Smooth muscle cell (in vitro differentiated cells): Measurements from ENCODE around the gene C5orf47. TPM values are rescaled to one million over a fixed set of nuclear protein-coding genes. Genes with fewer than 3 reads are reported as not detected.

Source experiments
- DNase-seq: peaks from one replicate; lab custom pipeline; 2025; ENCODE audit not compliant: unreplicated experiment; lab: John Stamatoyannopoulos, UW
- H2AFZ ChIP-seq: fragments of 200-600 bp; sonication (generic); 2 replicates; pipeline ENCODE4 v1.6.0; 2016; ENCODE audit warnings: antibody characterized with exemption, low read depth, mild to moderate bottlenecking
- H3F3A ChIP-seq: fragments of 200-600 bp; sonication (generic); 2 replicates; pipeline ENCODE4 v1.6.0; 2017; ENCODE audit warnings: antibody characterized with exemption, low read depth
- H3K27ac ChIP-seq: fragments of 200-600 bp; sonication (generic); 2 replicates; pipeline ENCODE4 v1.5.1; 2016; ENCODE audit warnings: low read depth, mild to moderate bottlenecking
- H3K27me3 ChIP-seq: fragments of 200-600 bp; sonication (generic); 2 replicates; pipeline ENCODE4 v1.6.1; 2016; ENCODE audit warnings: low read depth, mild to moderate bottlenecking
- H3K36me3 ChIP-seq: fragments of 200-600 bp; sonication (generic); 2 replicates; pipeline ENCODE4 v1.5.1; 2016; ENCODE audit warnings: low read depth
- H3K4me1 ChIP-seq: fragments of 200-600 bp; sonication (generic); 2 replicates; pipeline ENCODE4 v1.5.1; 2016; ENCODE audit warnings: low read depth
- H3K4me2 ChIP-seq: fragments of 200-600 bp; sonication (generic); 2 replicates; pipeline ENCODE4 v1.6.0; 2016; ENCODE audit warnings: mild to moderate bottlenecking
- H3K4me3 ChIP-seq: fragments of 200-600 bp; sonication (generic); 2 replicates; pipeline ENCODE4 v1.5.1; 2016; ENCODE audit warnings: mild to moderate bottlenecking
- H3K79me2 ChIP-seq: fragments of 200-600 bp; sonication (generic); 2 replicates; pipeline ENCODE4 v1.6.0; 2016; ENCODE audit warnings: low read depth, mild to moderate bottlenecking
- H3K9ac ChIP-seq: fragments of 200-600 bp; sonication (generic); 2 replicates; pipeline ENCODE4 v1.6.0; 2016; ENCODE audit warnings: low read depth
- H3K9me3 ChIP-seq: fragments of 200-600 bp; sonication (generic); replicated peaks from 2 replicates; pipeline ENCODE4 v1.5.1; 2016; ENCODE audit warnings: low read depth
- H4K20me1 ChIP-seq: fragments of 200-600 bp; sonication (generic); 2 replicates; pipeline ENCODE4 v1.6.0; 2016; ENCODE audit warnings: low read depth
- CTCF ChIP-seq: fragments of 200-600 bp; sonication (generic); IDR thresholded peaks from 2 replicates; pipeline ENCODE4 v1.5.1; 2017; ENCODE audit warnings: borderline replicate concordance, mild to moderate bottlenecking, antibody characterized with exemption; ENCODE audit not compliant: insufficient read depth, poor library complexity, severe bottlenecking
- WGBS: methylation state at CpG from one replicate; pipeline ENCODE4 v1.1.7; 2016; ENCODE audit warnings: low lambda C conversion rate; 5-methylcytosine and 5-hydroxymethylcytosine counted together
- polyA plus RNA-seq: library from polyadenylated mRNA; unstranded; fragments of >200 nt; fragmentation: Nextera tagmentation; extraction: Ambion mirVana; gene quantifications from 2 replicates; pipeline ENCODE4 v1.2.1, GENCODE V29; 2016
- total RNA-seq: library from RNA; depleted of rRNA; stranded (reverse); fragments of >200 nt; gene quantifications from 2 replicates; pipeline ENCODE4 v1.2.3, GENCODE V29; 2014

C5orf47 gene
- total and polyA plus RNA-seq, 2 experiments from 2014 or later, result not detected

DNA sequence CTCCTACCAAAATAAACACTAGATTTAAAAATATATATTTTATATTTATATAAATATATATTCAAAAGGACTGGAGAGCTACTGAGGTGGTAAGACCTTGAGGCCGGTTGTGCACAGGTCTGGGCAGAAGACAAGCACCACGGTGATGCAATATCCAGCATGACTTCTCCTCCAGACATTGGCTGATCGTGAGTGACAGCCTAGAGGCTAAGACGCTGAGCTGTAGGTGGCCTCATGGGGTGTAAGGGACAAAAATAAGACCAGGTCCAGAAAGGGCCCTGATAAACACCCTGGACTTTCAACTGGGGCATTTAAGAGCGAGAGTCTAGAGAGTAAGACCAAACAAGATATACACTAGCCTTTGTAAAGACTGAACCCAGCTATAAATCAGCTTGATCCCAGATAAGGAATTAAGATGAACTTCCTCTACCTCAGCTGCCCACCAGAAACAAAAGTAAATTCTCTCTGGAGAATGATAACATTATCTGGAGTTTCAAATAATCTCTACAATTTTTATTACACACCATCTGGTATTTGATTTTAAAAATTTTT, 14.2 kb upstream of the C5orf47 start:
- Histone ChIP-seq H3K9ac (no peak overlapping the region), H3K4me2 (no peak overlapping the region), H3K79me2 (no peaks in the 10 kb centered on the region), H3K9me3 (no peaks in the 10 kb centered on the region), H3K4me1 (peaks cover 6% of the 10 kb centered on the region), H2AFZ (no peak overlapping the region), H4K20me1 (no peaks in the 10 kb centered on the region), H3K27ac (no peak overlapping the region), H3K36me3 (no peaks in the 10 kb centered on the region), H3F3A (no peaks in the 10 kb centered on the region), H3K4me3 (no peak overlapping the region), H3K27me3 (no peaks in the 10 kb centered on the region)
- 67% methylated on average over 5 of the region's 5 CpGs for WGBS
- no peak for TF ChIP-seq CTCF
- no peak for DNase-seq

GRCh38 chr5:173981185-173981761, 7.7 kb upstream of the C5orf47 start:
- no peak for TF ChIP-seq CTCF

DNA sequence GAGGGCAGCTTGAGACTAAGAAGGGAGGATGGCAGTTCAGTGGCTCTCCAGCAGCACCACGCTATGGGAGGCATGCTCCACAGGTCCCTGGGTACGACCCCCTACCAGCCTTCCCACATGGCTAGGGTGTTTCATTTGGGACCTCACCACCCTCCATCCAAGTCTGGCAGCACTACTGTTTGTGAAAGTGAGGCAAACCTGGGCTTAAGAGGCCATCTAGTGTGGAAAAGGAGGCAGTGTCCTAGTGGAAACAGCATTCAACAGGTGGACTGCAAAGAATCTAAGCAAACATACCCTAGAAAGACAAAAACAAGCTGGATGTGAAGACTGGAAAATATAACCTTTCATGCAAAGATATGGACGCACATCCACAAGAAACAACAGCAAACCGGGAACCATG, 4.8 kb upstream of the C5orf47 start:
- peak; percentile 15 for TF ChIP-seq CTCF
- Histone ChIP-seq H3K27ac (no peak overlapping the region), H3F3A (no peaks in the 10 kb centered on the region), H3K9me3 (no peaks in the 10 kb centered on the region), H3K4me3 (no peak overlapping the region), H3K4me1 (no peaks in the 10 kb centered on the region), H3K27me3 (no peaks in the 10 kb centered on the region), H3K79me2 (no peaks in the 10 kb centered on the region), H3K4me2 (no peak overlapping the region), H4K20me1 (no peaks in the 10 kb centered on the region), H3K36me3 (no peaks in the 10 kb centered on the region), H2AFZ (no peak overlapping the region), H3K9ac (no peak overlapping the region)
- no peak for DNase-seq
- WGBS, result 59% methylated on average over 4 of the region's 4 CpGs

More at GRCh38 chr5:173981185-173981761, 7.7 kb upstream of the C5orf47 start:
- Histone ChIP-seq H3K36me3 (no peaks in the 10 kb centered on the region), H3K27me3 (no peaks in the 10 kb centered on the region), H3K9me3 (no peaks in the 10 kb centered on the region), H2AFZ (no peak overlapping the region), H3K9ac (no peak overlapping the region), H3F3A (no peaks in the 10 kb centered on the region), H4K20me1 (no peaks in the 10 kb centered on the region), H3K27ac (no peak overlapping the region), H3K4me3 (no peak overlapping the region), H3K4me1 (no peaks in the 10 kb centered on the region), H3K79me2 (no peaks in the 10 kb centered on the region), H3K4me2 (no peak overlapping the region)
- no peak for DNase-seq
- WGBS, result 56% methylated on average over 5 of the region's 5 CpGs
